ENCODE data around the gene CWC15. TPM values are rescaled to one million over a fixed set of nuclear protein-coding genes. Genes with fewer than 3 reads are reported as not detected.

The CWC15 gene
- total RNA-seq, 4 donors from 2014 or later = 47.1 to 58.7 (median 53.4) TPM

DNA sequence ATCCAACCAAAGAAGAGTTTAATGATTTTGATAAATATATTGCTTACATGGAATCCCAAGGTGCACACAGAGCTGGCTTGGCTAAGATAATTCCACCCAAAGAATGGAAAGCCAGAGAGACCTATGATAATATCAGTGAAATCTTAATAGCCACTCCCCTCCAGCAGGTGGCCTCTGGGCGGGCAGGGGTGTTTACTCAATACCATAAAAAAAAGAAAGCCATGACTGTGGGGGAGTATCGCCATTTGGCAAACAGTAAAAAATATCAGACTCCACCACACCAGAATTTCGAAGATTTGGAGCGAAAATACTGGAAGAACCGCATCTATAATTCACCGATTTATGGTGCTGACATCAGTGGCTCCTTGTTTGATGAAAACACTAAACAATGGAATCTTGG lies 24.1 kb upstream of the CWC15 start:
- TF ChIP-seq, protein P1, sequence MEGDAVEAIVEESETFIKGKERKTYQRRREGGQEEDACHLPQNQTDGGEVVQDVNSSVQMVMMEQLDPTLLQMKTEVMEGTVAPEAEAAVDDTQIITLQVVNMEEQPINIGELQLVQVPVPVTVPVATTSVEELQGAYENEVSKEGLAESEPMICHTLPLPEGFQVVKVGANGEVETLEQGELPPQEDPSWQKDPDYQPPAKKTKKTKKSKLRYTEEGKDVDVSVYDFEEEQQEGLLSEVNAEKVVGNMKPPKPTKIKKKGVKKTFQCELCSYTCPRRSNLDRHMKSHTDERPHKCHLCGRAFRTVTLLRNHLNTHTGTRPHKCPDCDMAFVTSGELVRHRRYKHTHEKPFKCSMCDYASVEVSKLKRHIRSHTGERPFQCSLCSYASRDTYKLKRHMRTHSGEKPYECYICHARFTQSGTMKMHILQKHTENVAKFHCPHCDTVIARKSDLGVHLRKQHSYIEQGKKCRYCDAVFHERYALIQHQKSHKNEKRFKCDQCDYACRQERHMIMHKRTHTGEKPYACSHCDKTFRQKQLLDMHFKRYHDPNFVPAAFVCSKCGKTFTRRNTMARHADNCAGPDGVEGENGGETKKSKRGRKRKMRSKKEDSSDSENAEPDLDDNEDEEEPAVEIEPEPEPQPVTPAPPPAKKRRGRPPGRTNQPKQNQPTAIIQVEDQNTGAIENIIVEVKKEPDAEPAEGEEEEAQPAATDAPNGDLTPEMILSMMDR (IDR thresholded peaks at IDR 0.05; ENCODE audit: low read depth) = no peak

DNA sequence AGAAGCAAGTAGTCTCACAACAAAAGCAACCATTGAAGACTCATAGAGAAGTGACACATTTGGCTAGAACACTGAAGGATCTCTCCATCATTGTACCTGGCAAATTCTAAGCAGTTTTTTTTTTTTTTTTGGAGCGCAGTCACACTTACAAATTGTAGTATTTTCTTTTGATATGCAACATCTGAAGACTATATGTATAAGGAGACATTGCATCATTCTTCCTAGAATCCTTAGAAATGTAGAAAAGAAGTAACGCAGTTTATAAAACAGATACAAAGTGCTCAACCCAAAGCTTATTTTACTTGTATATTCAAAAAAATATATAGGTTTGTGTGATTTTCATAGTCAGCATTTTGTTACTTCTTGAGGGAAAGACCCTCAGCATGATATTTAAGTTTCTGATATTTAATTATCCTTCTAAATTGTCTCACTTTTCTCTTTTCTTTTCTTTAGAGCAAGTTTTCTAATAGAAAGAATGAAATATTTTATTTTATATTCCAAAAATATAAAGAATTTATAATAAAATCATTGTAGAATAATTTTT lies 20.1 kb upstream of the CWC15 start:
- TF ChIP-seq, protein P1 (IDR thresholded peaks at IDR 0.05; ENCODE audit: low read depth) = no peak

DNA sequence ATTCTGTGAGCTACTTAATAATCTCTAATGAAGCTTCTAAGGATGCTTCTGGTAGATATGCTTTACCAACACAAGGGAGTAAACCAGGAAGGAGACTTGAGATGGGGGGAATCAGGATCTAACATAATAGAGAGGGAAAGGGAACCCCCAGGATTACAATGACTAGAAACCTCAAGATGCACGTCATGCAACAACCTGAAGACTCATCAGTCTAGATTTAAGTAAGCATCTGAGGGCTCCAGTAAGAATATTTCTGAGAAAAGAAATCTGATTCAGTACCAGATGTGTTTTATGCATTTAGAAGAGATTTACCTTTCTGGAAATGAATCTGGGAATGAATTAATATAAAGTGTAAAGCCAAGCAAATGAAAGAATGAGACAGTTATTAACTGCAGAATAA lies 15.4 kb upstream of the CWC15 start:
- TF ChIP-seq, protein P1 (IDR thresholded peaks at IDR 0.05; ENCODE audit: low read depth) = no peak

DNA sequence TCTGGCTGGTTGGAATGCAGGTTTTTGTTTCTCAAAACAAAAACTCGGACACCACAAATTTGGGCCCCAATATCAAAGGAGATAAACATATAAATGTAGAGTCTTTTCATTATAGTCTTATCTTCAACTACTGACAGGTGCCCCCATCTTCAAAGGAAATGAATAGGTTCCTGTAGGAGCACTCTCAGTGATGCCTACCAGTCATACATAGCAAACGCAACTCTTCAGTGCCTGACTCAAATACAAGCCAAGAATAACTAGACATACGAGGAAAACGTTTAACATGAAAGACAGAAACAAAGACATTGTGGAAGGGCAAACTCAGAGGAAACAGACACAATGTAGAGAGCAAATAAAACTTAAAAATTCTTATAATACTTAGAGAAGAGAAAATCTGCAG lies 14.0 kb upstream of the CWC15 start:
- TF ChIP-seq, protein P1 (IDR thresholded peaks at IDR 0.05; ENCODE audit: low read depth) = no peak

DNA sequence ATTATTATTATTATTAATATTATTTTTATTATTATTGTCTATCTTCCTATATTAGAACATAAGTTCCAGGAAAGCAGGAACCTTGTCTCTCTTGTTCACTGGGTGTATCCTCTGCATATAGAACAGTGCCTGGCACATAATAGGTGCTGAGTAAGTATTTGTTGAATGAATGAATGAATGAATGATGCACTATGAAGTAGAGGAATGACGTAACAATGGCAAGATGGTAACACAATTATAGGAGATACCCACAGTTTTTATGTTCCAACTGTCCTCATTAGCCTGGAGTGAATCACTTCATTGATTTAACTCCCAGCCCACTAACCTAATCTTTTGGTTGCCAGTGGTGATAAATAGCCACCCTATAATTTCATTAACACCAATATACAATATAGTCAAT lies 2.2 kb upstream of the CWC15 start:
- TF ChIP-seq, protein P1 (IDR thresholded peaks at IDR 0.05; ENCODE audit: low read depth) = no peak

DNA sequence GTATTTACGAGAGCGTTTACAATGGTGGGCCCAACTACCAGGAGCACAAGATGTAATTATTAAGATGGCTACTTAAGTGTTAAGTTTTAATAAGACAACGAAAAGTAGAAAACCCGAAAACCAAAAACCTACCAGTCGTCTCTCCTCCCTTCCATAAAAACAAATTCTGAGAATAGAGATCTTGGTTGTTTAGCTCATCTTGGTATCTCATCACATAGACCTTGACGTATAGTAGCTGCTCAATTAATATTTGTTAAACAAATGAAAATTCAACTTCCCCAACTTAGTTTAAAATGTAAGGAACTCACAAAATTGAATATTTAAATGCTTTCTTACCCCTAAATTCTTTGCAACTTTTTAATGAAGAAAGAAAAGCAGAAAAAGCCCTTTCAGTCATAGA lies 822 bp upstream of the CWC15 start:
- TF ChIP-seq, protein P1 (IDR thresholded peaks at IDR 0.05; ENCODE audit: low read depth) = no peak

DNA sequence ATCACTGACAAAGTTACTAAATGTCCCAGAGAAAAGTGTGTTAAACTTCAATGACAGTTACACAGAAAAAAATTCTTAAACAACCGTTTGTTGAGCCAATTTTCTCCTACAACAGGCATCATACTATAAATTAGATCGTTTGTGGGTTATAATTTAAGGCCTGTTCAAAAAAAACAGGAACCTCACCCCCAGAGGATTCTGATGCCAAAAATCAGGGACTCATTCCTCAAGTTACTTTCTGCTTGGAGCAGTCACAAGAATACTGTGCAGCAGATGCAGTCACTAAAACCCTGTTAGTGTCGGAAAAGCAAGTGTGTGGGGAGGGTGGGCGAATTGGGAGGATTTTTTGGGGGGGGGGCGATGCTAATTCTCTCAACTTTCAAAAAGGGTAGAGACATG lies 657 bp downstream of the CWC15 start:
- TF ChIP-seq, protein P1 (IDR thresholded peaks at IDR 0.05; ENCODE audit: low read depth) = no peak
